Cardiac muscle cell (in vitro differentiated cells and primary cell): ENCODE measurements around the gene ENPP3. TPM values are rescaled to one million over a fixed set of nuclear protein-coding genes. Genes with fewer than 3 reads are reported as not detected.

ENCODE experiments used
- DNase-seq, 2 donors: peaks; one replicate each; pipeline versions ENCODE4 v3.0.0 to v3.0.0-alpha.2; 2010 to 2017; ENCODE audit warnings: low read depth in 1 of 2, low spot score in 1 of 2
- H3K27ac ChIP-seq: fragments of 200-600 bp; sonication (generic); 2 replicates; pipeline ENCODE4 v1.5.1; 2016
- H3K27me3 ChIP-seq: fragments of 200-600 bp; sonication (generic); 2 replicates; pipeline ENCODE4 v1.6.0; 2016; ENCODE audit warnings: control low read depth
- H3K36me3 ChIP-seq: fragments of 200-600 bp; sonication (generic); 2 replicates; pipeline ENCODE4 v1.5.1; 2016; ENCODE audit warnings: control low read depth
- H3K4me1 ChIP-seq: fragments of 200-600 bp; sonication (generic); 2 replicates; pipeline ENCODE4 v1.8.1; 2017; ENCODE audit warnings: low read depth, mild to moderate bottlenecking, mixed run types
- H3K4me3 ChIP-seq: fragments of 200-600 bp; sonication (generic); 2 replicates; pipeline ENCODE4 v1.5.1; 2016; ENCODE audit warnings: mild to moderate bottlenecking
- H3K9me3 ChIP-seq: fragments of 200-600 bp; sonication (generic); 2 replicates; pipeline ENCODE4 v1.5.1; 2017; ENCODE audit warnings: low read depth, mild to moderate bottlenecking, control low read depth
- polyA plus RNA-seq: library from polyadenylated mRNA; unstranded; fragments of >200 nt; fragmentation: Nextera tagmentation; extraction: Ambion mirVana; gene quantifications from 2 replicates; pipeline ENCODE4 v1.2.1, GENCODE V29; 2016
- total RNA-seq: library from RNA; depleted of rRNA; stranded (reverse); fragments of >200 nt; gene quantifications from 2 replicates; pipeline ENCODE4 v1.2.3, GENCODE V29; 2016
- TF ChIP-seq, protein P1 (sequence below): IDR thresholded peaks from 2 replicates; pipeline ENCODE4 v1.5.1; 2012; ENCODE audit warnings: low read depth, mild to moderate bottlenecking, low read length

The ENPP3 gene
- total and polyA plus RNA-seq, 2 experiments from 2014 or later = 0.07 to 0.09 TPM

GRCh38 chr6:131784561-131784960 is 147.5 kb downstream of the ENPP3 start:
- Histone ChIP-seq H3K36me3 (no peaks in the 10 kb centered on the region), H3K27ac (no peak overlapping the region), H3K9me3 (no peaks in the 10 kb centered on the region), H3K27me3 (no peaks in the 10 kb centered on the region), H3K4me1 (no peaks in the 10 kb centered on the region), H3K4me3 (no peak overlapping the region)
- TF ChIP-seq, protein P1, sequence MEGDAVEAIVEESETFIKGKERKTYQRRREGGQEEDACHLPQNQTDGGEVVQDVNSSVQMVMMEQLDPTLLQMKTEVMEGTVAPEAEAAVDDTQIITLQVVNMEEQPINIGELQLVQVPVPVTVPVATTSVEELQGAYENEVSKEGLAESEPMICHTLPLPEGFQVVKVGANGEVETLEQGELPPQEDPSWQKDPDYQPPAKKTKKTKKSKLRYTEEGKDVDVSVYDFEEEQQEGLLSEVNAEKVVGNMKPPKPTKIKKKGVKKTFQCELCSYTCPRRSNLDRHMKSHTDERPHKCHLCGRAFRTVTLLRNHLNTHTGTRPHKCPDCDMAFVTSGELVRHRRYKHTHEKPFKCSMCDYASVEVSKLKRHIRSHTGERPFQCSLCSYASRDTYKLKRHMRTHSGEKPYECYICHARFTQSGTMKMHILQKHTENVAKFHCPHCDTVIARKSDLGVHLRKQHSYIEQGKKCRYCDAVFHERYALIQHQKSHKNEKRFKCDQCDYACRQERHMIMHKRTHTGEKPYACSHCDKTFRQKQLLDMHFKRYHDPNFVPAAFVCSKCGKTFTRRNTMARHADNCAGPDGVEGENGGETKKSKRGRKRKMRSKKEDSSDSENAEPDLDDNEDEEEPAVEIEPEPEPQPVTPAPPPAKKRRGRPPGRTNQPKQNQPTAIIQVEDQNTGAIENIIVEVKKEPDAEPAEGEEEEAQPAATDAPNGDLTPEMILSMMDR = no peak
- DNase-seq = no peak

DNA sequence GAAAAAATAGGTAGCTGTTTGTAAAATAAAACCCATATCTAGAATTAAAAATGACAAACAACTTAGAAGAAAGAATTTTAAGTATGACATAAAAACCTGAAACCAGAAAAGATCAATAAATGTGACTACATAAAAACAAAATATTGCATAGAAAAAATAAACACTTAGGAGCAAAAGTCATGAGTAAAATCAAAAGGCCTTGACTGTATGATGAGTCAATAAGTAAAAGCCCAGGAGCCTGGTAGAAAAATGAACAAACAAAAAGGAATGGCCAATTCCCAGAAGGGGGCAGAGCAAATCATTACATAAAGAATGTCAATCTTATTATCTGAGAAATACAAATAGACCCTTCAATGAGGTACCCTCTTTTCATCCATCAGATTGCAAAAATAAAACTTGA is 150.0 kb downstream of the ENPP3 start:
- TF ChIP-seq, protein P1 = no peak
- Histone ChIP-seq H3K27me3 (no peaks in the 10 kb centered on the region), H3K4me1 (no peaks in the 10 kb centered on the region), H3K4me3 (no peak overlapping the region), H3K27ac (no peak overlapping the region), H3K9me3 (no peaks in the 10 kb centered on the region), H3K36me3 (no peaks in the 10 kb centered on the region)
- DNase-seq = no peak

- DNase-seq = peak in 1 of 2 donors; percentile 5
- H3K36me3 ChIP-seq = no peaks in the 10 kb centered on the region
Measured at GRCh38 chr6:131787766-131788712, 150.9 kb downstream of the ENPP3 start.

GRCh38 chr6:131789219-131789618 is 152.1 kb downstream of the ENPP3 start:
- H3K27ac ChIP-seq = no peak overlapping the region

More at GRCh38 chr6:131787766-131788712, 150.9 kb downstream of the ENPP3 start:
- TF ChIP-seq, protein P1 = no peak
- Histone ChIP-seq H3K4me1 (no peaks in the 10 kb centered on the region), H3K9me3 (no peaks in the 10 kb centered on the region), H3K27ac (no peak overlapping the region), H3K4me3 (no peak overlapping the region), H3K27me3 (no peaks in the 10 kb centered on the region)

GRCh38 chr6:131791476-131791875 is 154.4 kb downstream of the ENPP3 start:
- H3K27ac ChIP-seq = no peak overlapping the region
- TF ChIP-seq, protein P1 = no peak
- no peaks in the 10 kb centered on the region for H3K36me3 ChIP-seq
- H3K27me3 ChIP-seq = no peaks in the 10 kb centered on the region
- H3K4me3 ChIP-seq = no peak overlapping the region
- no peak for DNase-seq
- H3K4me1 ChIP-seq = no peaks in the 10 kb centered on the region
- H3K9me3 ChIP-seq = no peaks in the 10 kb centered on the region

More at GRCh38 chr6:131789219-131789618, 152.1 kb downstream of the ENPP3 start:
- TF ChIP-seq, protein P1 = no peak
- Histone ChIP-seq H3K27me3 (no peaks in the 10 kb centered on the region), H3K4me1 (no peaks in the 10 kb centered on the region), H3K9me3 (no peaks in the 10 kb centered on the region), H3K36me3 (no peaks in the 10 kb centered on the region), H3K4me3 (no peak overlapping the region)
- no peak for DNase-seq
